Osteoblast (primary cell): Measurements from ENCODE around the gene TSPOAP1. TPM values are rescaled to one million over a fixed set of nuclear protein-coding genes. Genes with fewer than 3 reads are reported as not detected.
A peak's percentile ranks its signal among the peaks of the same experiment; 100 is the strongest.

Experiments used
- DNase-seq: peaks from one replicate; pipeline ENCODE4 v3.0.0; 2011; ENCODE audit warnings: low spot score, mixed read lengths; ENCODE audit not compliant: insufficient read length; ENCODE audit errors: missing footprints
- H2AFZ ChIP-seq: 2 replicates; pipeline ENCODE4 v1.6.0; 2011; ENCODE audit warnings: mild to moderate bottlenecking, low read length
- H3K27ac ChIP-seq: 2 replicates; pipeline ENCODE4 v1.5.1; 2011; ENCODE audit warnings: mild to moderate bottlenecking, low read depth, low read length, moderate library complexity
- H3K27me3 ChIP-seq: 2 replicates; pipeline ENCODE4 v1.6.0; 2012; ENCODE audit warnings: mild to moderate bottlenecking, control low read depth, inconsistent platforms, low read length, moderate library complexity; ENCODE audit not compliant: insufficient read depth
- H3K36me3 ChIP-seq: 2 replicates; pipeline ENCODE4 v1.5.1; 2011; ENCODE audit warnings: mild to moderate bottlenecking, low read length, control low read depth, moderate library complexity; ENCODE audit not compliant: insufficient read depth
- H3K4me1 ChIP-seq: 2 replicates; pipeline ENCODE4 v1.5.1; 2011; ENCODE audit warnings: mild to moderate bottlenecking, low read length, control low read depth, moderate library complexity; ENCODE audit not compliant: insufficient read depth
- H3K4me2 ChIP-seq: 2 replicates; pipeline ENCODE4 v1.6.0; 2011; ENCODE audit warnings: mild to moderate bottlenecking, low read length; ENCODE audit not compliant: insufficient read depth
- H3K4me3 ChIP-seq: fragments of 200-600 bp; sonication (generic); 3 replicates; pipeline ENCODE4 v1.5.1; 2012; ENCODE audit warnings: mild to moderate bottlenecking, low read length, inconsistent platforms; ENCODE audit not compliant: insufficient read depth
- H3K79me2 ChIP-seq: 2 replicates; pipeline ENCODE4 v1.6.0; 2012; ENCODE audit warnings: mild to moderate bottlenecking, low read length, control low read depth, inconsistent platforms; ENCODE audit not compliant: insufficient read depth
- H3K9me3 ChIP-seq: 2 replicates; pipeline ENCODE4 v1.5.1; 2011; ENCODE audit warnings: low read depth, low read length, control low read depth
- H4K20me1 ChIP-seq: 2 replicates; pipeline ENCODE4 v1.6.0; 2012; ENCODE audit warnings: mild to moderate bottlenecking, low read length, control low read depth; ENCODE audit not compliant: insufficient read depth
- CTCF ChIP-seq: IDR thresholded peaks from 2 replicates; pipeline ENCODE4 v1.5.1; 2011; ENCODE audit warnings: mild to moderate bottlenecking, low read depth, low read length, moderate library complexity; ENCODE audit errors: extremely low read depth
- total RNA-seq: library from RNA; depleted of rRNA; stranded (reverse); fragments of >200 nt; gene quantifications from 2 replicates; pipeline ENCODE4 v1.2.3, GENCODE V29; 2012

Gene TSPOAP1
- total RNA-seq, 1 donor = 4.3 TPM

GRCh38 chr17:58276423-58276822 lies 52.2 kb downstream of the TSPOAP1 start:
- no peak overlapping the region for H3K27ac ChIP-seq
- no peak overlapping the region for H3K4me3 ChIP-seq
- H3K36me3 ChIP-seq = no peaks in the 10 kb centered on the region
- TF ChIP-seq CTCF = no peak
- H3K4me1 ChIP-seq = no peaks in the 10 kb centered on the region
- no peak overlapping the region for H2AFZ ChIP-seq
- H3K9me3 ChIP-seq = no peaks in the 10 kb centered on the region
- H3K79me2 ChIP-seq = no peaks in the 10 kb centered on the region
- DNase-seq = peak; percentile 80
- no peaks in the 10 kb centered on the region for H4K20me1 ChIP-seq
- H3K4me2 ChIP-seq = no peak overlapping the region
- no peaks in the 10 kb centered on the region for H3K27me3 ChIP-seq

DNA sequence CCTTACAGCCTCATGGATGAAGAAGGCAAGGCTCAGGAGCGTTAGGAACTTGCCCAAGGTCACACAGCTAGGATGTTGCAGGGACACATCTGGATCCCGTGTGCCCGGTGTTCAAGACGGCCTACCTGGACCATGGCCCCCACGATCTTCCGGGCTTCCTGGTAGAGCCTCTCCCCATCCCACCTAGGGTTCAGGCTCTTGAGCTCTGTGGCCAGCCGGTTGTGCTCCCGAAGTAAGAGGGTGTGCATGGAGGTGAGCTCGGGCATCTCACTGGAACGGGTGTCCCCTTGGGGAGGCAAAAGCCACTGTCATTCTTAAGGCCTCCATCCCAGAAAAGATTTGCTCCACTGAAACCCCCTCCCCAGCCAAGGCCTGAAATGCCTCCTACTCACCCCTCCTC lies 53.2 kb downstream of the TSPOAP1 start:
- H3K36me3 ChIP-seq = no peaks in the 10 kb centered on the region
- no peaks in the 10 kb centered on the region for H3K79me2 ChIP-seq
- H3K4me3 ChIP-seq = no peak overlapping the region
- H3K4me1 ChIP-seq = no peaks in the 10 kb centered on the region
- no peak overlapping the region for H3K27ac ChIP-seq
- no peak for TF ChIP-seq CTCF
- DNase-seq = peak; percentile 39
- H3K9me3 ChIP-seq = no peaks in the 10 kb centered on the region
- H2AFZ ChIP-seq = no peak overlapping the region
- H3K4me2 ChIP-seq = no peak overlapping the region
- no peaks in the 10 kb centered on the region for H3K27me3 ChIP-seq
- no peaks in the 10 kb centered on the region for H4K20me1 ChIP-seq

GRCh38 chr17:58273453-58274104 lies 55.0 kb downstream of the TSPOAP1 start:
- no peak for TF ChIP-seq CTCF
- H4K20me1 ChIP-seq = no peaks in the 10 kb centered on the region
- H3K79me2 ChIP-seq = no peaks in the 10 kb centered on the region
- H3K4me3 ChIP-seq = no peak overlapping the region
- no peak overlapping the region for H2AFZ ChIP-seq
- no peaks in the 10 kb centered on the region for H3K9me3 ChIP-seq
- H3K27ac ChIP-seq = no peak overlapping the region
- no peak overlapping the region for H3K4me2 ChIP-seq
- no peaks in the 10 kb centered on the region for H3K4me1 ChIP-seq
- H3K27me3 ChIP-seq = no peaks in the 10 kb centered on the region
- no peaks in the 10 kb centered on the region for H3K36me3 ChIP-seq
- peak; percentile 75 for DNase-seq

DNA sequence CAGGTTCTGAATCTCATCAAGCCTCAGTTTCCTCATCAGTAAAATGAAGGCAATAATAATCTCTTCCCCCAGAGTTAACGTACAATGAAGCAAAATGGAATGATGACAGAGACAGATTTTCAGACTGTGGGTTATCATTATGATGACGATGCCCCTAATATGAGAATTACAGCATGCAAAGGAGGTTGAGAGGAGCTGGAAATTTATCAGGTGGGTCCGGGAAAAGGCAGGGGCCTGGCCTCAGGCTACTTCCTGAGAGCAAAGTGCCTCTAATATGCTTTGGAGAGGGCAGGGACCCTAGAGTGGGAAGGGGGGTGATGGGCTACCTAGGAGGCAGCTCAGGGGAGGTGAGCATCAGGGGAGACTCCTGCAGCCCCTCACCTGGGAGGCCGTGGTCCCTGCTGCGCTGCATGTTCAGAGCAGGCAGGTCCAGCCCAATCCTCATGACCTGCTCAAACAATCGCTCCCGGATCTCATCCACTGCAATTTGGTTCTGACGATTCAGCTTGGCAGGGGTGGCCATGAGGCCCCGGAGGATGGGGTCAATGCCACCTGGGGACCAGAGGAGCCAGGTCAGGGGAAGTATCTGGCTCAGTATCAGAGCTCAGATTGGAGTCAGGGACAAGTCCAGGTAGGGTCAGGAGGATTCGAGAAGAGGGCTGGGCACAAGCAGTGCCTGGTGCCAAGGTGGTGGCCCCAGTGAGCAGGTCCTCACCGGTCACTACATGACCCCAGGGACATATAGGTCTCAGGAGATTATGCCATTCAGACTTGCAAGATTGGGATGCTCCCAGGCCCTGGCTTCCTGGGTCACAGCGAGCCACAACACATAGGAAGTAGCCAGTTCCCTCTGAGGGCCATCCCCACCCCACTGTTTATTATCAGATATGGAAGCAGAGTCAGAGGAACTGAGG lies 56.0 kb downstream of the TSPOAP1 start:
- Histone ChIP-seq H3K36me3 (no peaks in the 10 kb centered on the region), H3K4me3 (no peak overlapping the region), H3K9me3 (no peaks in the 10 kb centered on the region), H3K4me2 (no peak overlapping the region), H3K27me3 (no peaks in the 10 kb centered on the region), H3K27ac (no peak overlapping the region), H4K20me1 (no peaks in the 10 kb centered on the region), H3K4me1 (no peaks in the 10 kb centered on the region), H2AFZ (no peak overlapping the region), H3K79me2 (no peaks in the 10 kb centered on the region)
- peak; percentile 81 for DNase-seq
- TF ChIP-seq CTCF = no peak
